ENCODE data around the gene NPAS3.

GRCh38 chr14:32925439-32925838, 13.2 kb upstream of the NPAS3 start:
- TF ChIP-seq CTCF (IDR thresholded peaks at IDR 0.05; ENCODE audit: borderline replicate concordance, extremely low read depth, low read length, poor library complexity, severe bottlenecking) (no peak), EZH2 (IDR thresholded peaks at IDR 0.05; ENCODE audit: borderline replicate concordance, low read depth, low read length, severe bottlenecking) (no peak)

All from DND-41 (cell line).